Measurements from ENCODE around the gene MKLN1. TPM values are rescaled to one million over a fixed set of nuclear protein-coding genes. Genes with fewer than 3 reads are reported as not detected.

The MKLN1 gene
- total and polyA plus RNA-seq, 3 donors from 2014 or later: 42.1 to 87.9 (median 82.4) TPM

DNA sequence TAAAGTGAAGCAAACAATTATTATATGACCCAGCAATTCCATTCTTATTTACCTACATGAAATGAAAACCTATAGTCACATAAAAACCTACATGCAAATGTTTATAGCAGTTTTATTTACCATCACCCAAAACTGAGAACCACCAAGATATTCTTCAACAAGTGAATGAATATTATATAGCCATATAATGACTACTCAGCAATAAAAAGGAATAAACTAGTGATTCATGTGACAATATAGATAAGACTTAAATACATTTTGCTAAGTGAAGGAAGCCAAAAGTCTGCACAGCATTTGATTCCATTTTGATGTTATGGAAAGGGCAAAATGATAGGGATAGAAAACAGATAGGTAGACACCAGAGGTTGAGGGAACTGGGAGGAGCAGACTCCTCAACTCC is 197.0 kb downstream of the MKLN1 start:
- H3K9me3 ChIP-seq: no peaks in the 10 kb centered on the region
- H3K27me3 ChIP-seq: no peaks in the 10 kb centered on the region
- no peaks in the 10 kb centered on the region for H3K36me3 ChIP-seq (ENCODE audit: low read depth, missing control alignments)
- no peak for DNase-seq
- peaks cover 26% of the 10 kb centered on the region for H3K4me1 ChIP-seq
- H3K27ac ChIP-seq: no peak overlapping the region
- no peak for TF ChIP-seq CTCF (IDR thresholded peaks at IDR 0.05)
- no peak for TF ChIP-seq POLR2A (IDR thresholded peaks at IDR 0.05)
- intact Hi-C loops (cut with DNase I; ENCODE audit: low total_unique reads): no loop called here
- H3K4me3 ChIP-seq: no peak overlapping the region

DNA sequence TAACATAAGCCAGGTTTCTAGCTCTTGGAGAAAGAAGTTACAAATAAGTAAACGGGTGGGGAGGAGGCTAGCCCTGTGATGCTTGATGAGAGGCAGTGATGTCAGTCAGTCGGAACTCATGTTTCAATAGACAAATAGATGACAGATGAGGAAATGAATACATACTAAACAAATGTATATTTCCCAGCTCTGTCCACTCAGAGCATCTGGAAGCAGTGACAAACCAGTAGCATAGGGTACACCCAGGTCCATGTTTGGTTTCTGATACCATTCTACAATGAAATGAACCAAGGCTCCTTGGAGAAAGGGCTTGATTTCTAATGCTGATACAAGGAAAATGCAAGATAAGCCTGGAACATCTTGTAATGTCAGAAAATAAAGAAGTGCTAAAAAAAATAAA is 198.1 kb downstream of the MKLN1 start:
- H3K4me1 ChIP-seq: peaks cover 21% of the 10 kb centered on the region
- H3K27me3 ChIP-seq: no peaks in the 10 kb centered on the region
- H3K9me3 ChIP-seq: no peaks in the 10 kb centered on the region
- 54 to 62% methylated on average over 2 of the region's 2 CpGs for WGBS, 2 donors
- H3K27ac ChIP-seq: no peak overlapping the region
- intact Hi-C loops (cut with DNase I; ENCODE audit: low total_unique reads): no loop called here
- H3K4me3 ChIP-seq: no peak overlapping the region
- DNase-seq: no peak
- H3K36me3 ChIP-seq (ENCODE audit: low read depth, missing control alignments): no peaks in the 10 kb centered on the region
- TF ChIP-seq CTCF (IDR thresholded peaks at IDR 0.05) (no peak), POLR2A (IDR thresholded peaks at IDR 0.05) (no peak)

DNA sequence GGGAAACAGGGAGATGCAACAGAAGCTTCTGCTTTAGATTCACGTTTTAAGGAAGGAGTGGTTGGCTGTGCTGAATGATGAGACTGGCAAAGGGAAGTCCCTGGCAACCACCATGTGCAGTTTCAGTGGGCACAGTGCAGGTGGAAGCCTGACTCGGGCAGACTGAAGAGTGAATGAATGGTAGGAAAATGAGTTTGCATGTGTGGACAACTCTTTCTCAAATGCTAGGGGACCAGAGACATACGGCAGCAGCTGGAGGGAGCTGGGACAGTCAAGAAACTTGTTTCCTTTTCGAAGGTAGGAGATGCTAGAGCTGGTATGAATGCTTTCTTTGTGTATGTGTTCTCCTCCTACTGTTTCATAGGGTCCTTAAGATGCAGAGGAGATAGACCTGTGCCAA is 199.8 kb downstream of the MKLN1 start:
- peak; percentile 60 for DNase-seq
- no peak for TF ChIP-seq CTCF (IDR thresholded peaks at IDR 0.05)
- TF ChIP-seq POLR2A (IDR thresholded peaks at IDR 0.05): no peak
- H3K27ac ChIP-seq: peak overlapping the region in 1 of 2 donors; percentile 20
- H3K4me1 ChIP-seq: peaks cover 8% of the 10 kb centered on the region
- H3K9me3 ChIP-seq: no peaks in the 10 kb centered on the region
- 45 to 65% methylated on average over 4 of the region's 4 CpGs for WGBS, 2 donors
- no peaks in the 10 kb centered on the region for H3K36me3 ChIP-seq (ENCODE audit: low read depth, missing control alignments)
- no peaks in the 10 kb centered on the region for H3K27me3 ChIP-seq
- H3K4me3 ChIP-seq: no peak overlapping the region
- intact Hi-C loops (cut with DNase I; ENCODE audit: low total_unique reads): no loop called here

- Histone ChIP-seq H3K27ac (no peak overlapping the region), H3K4me1 (peaks cover 11% of the 10 kb centered on the region), H3K36me3 (ENCODE audit: low read depth, missing control alignments) (no peaks in the 10 kb centered on the region), H3K27me3 (no peaks in the 10 kb centered on the region), H3K4me3 (no peak overlapping the region), H3K9me3 (no peaks in the 10 kb centered on the region)
- intact Hi-C loops (cut with DNase I; ENCODE audit: low total_unique reads): no loop called here
- 50 to 55% methylated on average over 3 of the region's 3 CpGs for WGBS, 2 donors
- DNase-seq: no peak
- TF ChIP-seq CTCF (IDR thresholded peaks at IDR 0.05) (no peak), POLR2A (IDR thresholded peaks at IDR 0.05) (no peak)
These were observed 201.5 kb downstream of the MKLN1 start for GRCh38 chr7:131529179-131529578.

DNA sequence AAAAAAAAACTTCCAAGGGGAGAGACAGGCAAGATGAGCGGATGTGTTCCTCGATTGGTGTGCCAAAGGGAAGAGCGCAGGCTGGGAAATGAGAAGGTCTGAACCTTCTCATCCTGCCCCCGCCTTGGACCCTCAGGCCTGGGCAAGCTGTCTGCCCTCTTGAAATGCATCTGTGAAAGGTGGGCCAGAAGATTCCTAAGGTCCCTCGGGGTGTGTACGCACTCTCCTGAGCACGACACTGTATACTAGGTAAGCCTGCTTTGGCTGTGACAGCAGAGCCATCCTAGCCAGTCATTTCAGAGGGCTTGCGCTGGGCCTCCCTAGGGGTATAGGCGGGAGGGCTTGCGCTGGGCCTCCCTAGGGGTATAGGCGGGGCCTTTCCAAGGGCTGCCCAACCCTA is 201.9 kb downstream of the MKLN1 start:
- DNase-seq: no peak
- H3K4me1 ChIP-seq: peaks cover 11% of the 10 kb centered on the region
- H3K4me3 ChIP-seq: no peak overlapping the region
- no peaks in the 10 kb centered on the region for H3K9me3 ChIP-seq
- H3K27me3 ChIP-seq: no peaks in the 10 kb centered on the region
- 88 to 90% methylated on average over 6 to 11 of the region's 11 CpGs for WGBS, 2 donors
- TF ChIP-seq POLR2A (IDR thresholded peaks at IDR 0.05): no peak
- no peak for TF ChIP-seq CTCF (IDR thresholded peaks at IDR 0.05)
- no peaks in the 10 kb centered on the region for H3K36me3 ChIP-seq (ENCODE audit: low read depth, missing control alignments)
- intact Hi-C loops (cut with DNase I; ENCODE audit: low total_unique reads): no loop called here
- no peak overlapping the region for H3K27ac ChIP-seq
